ENCODE data around the gene TAAR1. TPM values are rescaled to one million over a fixed set of nuclear protein-coding genes. Genes with fewer than 3 reads are reported as not detected.
"Not testable (repeated sequence)": the region's sequence is repeated elsewhere in the genome, so short reads cannot be mapped to it uniquely, and the experiment has no call there.

Gene TAAR1
- total and polyA plus RNA-seq, 5 experiments from 2014 or later, result not detected

DNA sequence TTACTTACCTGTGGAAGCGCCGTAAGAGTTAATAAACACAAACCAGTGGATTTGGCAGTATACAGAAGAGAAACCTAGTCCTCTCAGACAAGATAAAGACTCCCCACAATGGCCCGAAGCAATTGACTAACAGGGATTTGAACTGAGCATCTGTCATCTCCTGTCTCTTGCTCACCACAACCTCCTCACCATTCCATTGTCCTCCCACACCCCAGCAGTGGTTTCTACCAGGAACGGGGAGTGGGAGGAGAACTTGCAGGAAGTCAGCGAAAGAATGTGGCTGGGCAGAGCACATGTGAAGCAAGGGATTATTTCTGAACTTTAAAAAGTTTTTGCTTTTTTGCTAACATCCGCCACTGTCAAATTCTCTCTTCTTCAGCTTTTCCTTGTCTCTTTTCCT lies 24.6 kb upstream of the TAAR1 start:
- peaks cover 0 to 2% (median 0%) of the 10 kb centered on the region in 4 donors for H3K4me1 Mint-ChIP-seq
- ATAC-seq (no peak), DNase-seq (no peak)
- no peak overlapping the region for H3K4me3 Mint-ChIP-seq
- peaks cover 0 to 2% (median 0%) of the 10 kb centered on the region in 9 donors for H3K9me3 Mint-ChIP-seq
- POLR2A ChIA-PET, result no interaction called here
- H3K27ac Mint-ChIP-seq, result no peak overlapping the region
- peaks cover 12 to 22% (median 15%) of the 10 kb centered on the region in 5 donors for H3K27me3 Mint-ChIP-seq
- no peaks in the 10 kb centered on the region for H3K36me3 Mint-ChIP-seq

DNA sequence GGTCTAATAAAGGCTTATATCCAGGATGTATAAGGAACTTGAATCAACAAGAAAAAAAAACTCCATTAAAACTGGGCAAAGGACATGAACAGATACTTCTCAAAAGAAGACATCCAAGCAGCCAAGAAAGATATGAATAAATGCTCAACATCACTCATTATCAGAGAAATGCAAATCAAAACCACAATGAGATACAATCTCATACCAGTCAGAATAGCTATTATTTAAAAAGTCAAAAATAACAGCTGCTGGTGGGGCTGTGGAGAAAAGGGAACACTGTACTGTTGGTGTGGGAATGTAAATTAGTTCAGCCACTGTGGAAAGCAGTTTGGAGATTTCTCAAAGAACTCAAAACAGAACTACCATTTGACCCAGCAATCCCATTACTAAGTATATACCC lies 20.1 kb upstream of the TAAR1 start:
- H3K4me3 Mint-ChIP-seq, POLR2A ChIA-PET, H3K9me3 Mint-ChIP-seq: not testable (repeated sequence)

DNA sequence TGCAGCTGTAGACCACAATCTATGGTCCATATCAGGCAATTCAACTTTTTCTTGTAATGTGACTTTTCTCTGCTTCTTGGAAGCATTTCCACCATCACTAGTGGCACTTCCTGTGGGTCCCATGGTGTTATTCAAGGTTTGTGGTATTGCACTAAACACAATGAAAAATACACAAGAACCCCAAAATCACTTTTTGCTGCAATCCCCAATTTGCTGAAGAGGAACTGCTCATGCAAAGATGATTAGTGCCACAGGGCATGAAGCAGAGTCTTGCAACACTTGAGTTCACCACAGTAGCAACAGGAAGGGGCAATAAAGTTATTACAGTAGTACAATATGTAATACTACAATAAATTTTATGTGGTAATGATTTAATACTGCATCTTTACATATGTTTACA lies 16.8 kb upstream of the TAAR1 start:
- H3K36me3 Mint-ChIP-seq, result no peaks in the 10 kb centered on the region
- no peak overlapping the region for H3K27ac Mint-ChIP-seq
- H3K9me3 Mint-ChIP-seq, result no peaks in the 10 kb centered on the region
- H3K4me1 Mint-ChIP-seq, result peaks cover 0 to 11% (median 0%) of the 10 kb centered on the region in 4 donors
- H3K27me3 Mint-ChIP-seq, result peaks cover 2 to 19% (median 4%) of the 10 kb centered on the region in 5 donors
- no peak for DNase-seq
- ATAC-seq, result no peak
- H3K4me3 Mint-ChIP-seq, result no peak overlapping the region
- POLR2A ChIA-PET, result no interaction called here

More for the DNA sequence above, 20.1 kb upstream of the TAAR1 start:
- not testable (repeated sequence) for H3K27ac Mint-ChIP-seq, H3K36me3 Mint-ChIP-seq, DNase-seq, ATAC-seq
- Mint-ChIP-seq H3K4me1 (peaks cover 0 to 11% (median 0%) of the 10 kb centered on the region in 4 donors), H3K27me3 (peaks cover 3 to 19% (median 4%) of the 10 kb centered on the region in 5 donors)

DNA sequence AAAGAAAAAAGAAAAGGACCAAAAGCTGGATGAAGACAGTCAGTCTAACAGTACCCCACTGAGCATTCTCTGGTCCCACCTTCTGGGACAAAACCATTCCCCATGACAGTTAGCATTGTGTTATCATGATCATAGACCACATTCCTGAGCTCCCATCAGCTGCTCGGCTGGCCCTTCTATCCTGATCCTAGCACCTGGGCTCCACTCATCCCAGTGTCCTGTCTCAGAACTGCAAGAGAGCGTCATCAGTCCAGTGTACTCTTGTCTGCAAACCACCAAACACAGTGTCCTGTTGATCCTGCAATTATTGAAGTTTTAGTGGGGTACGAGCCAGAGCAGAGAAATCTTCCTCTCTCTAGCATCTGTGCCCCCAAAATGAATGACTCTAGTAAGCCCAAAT lies 16.0 kb upstream of the TAAR1 start:
- DNase-seq (no peak), ATAC-seq (no peak)
- Mint-ChIP-seq H3K4me3 (no peak overlapping the region), H3K36me3 (no peaks in the 10 kb centered on the region), H3K27ac (peak overlapping the region in 1 of 10 donors; percentile 12), H3K9me3 (no peaks in the 10 kb centered on the region), H3K27me3 (peaks cover 2 to 21% (median 4%) of the 10 kb centered on the region in 5 donors), H3K4me1 (peaks cover 0 to 13% (median under 1%) of the 10 kb centered on the region in 4 donors)
- POLR2A ChIA-PET, result no interaction called here

DNA sequence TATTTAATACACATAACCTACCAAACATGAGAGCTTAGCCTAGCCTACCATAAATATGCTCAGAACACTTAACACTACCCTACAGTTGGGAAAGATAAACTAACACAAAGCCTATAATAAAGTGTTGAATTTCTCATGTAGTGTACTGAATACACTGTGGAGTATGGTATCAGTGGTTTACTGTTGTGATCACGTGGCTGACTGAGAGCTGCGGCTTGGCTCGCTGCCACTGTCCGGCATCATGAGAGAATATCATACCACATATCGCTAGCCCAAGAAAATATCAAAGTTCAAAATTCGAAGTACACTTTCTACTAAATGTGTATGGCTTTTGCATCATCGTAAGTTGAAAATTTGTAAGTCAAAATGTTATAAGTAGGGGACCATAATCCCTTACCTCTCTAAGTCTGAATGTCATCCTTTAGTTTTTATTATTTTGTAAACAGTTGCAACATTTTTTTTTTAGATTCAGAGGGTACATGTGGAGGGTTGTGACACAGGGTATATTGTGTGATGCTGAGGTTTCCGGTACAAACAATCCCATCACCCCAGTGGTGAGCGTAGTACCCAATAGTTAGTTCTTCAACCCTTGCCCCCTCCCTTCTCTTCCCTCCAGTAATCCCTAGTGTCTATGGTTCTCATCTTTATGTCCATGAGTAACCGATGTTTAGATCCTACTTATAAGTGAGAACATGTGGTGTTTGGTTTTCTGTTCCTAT lies 14.6 kb upstream of the TAAR1 start:
- no peaks in the 10 kb centered on the region for H3K36me3 Mint-ChIP-seq
- peaks cover 4 to 15% (median 4%) of the 10 kb centered on the region in 4 donors for H3K4me1 Mint-ChIP-seq
- no peak overlapping the region for H3K27ac Mint-ChIP-seq
- POLR2A ChIA-PET, result no interaction called here
- no peak for ATAC-seq
- H3K27me3 Mint-ChIP-seq, result peaks cover 2 to 27% (median 8%) of the 10 kb centered on the region in 5 donors
- DNase-seq, result no peak
- no peaks in the 10 kb centered on the region for H3K9me3 Mint-ChIP-seq
- no peak overlapping the region for H3K4me3 Mint-ChIP-seq

DNA sequence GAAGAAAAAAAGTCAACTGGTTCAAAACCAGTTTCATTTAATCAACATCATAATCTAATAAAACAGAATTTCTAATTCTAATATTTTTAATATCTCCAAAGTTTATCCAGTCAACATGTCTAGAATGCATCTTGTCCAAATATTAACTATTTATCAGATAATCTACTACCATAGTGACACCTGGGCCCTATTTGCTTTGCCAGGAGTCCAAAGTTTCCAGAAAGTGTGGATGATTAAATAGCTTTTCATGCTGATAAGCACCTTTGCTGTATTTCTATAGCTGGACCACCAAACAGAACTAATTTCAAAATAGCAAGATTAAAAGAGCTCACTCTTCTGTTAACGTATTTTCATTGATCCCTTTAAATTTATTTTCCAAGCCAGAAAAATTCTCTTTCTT lies 12.3 kb upstream of the TAAR1 start:
- H3K36me3 Mint-ChIP-seq, result no peaks in the 10 kb centered on the region
- H3K27ac Mint-ChIP-seq, result no peak overlapping the region
- peaks cover 0 to 8% (median 5%) of the 10 kb centered on the region in 5 donors for H3K27me3 Mint-ChIP-seq
- H3K4me1 Mint-ChIP-seq, result peaks cover 4 to 11% (median 4%) of the 10 kb centered on the region in 4 donors
- ATAC-seq (no peak), DNase-seq (no peak)
- H3K4me3 Mint-ChIP-seq, result no peak overlapping the region
- no peaks in the 10 kb centered on the region for H3K9me3 Mint-ChIP-seq
- POLR2A ChIA-PET, result no interaction called here

DNA sequence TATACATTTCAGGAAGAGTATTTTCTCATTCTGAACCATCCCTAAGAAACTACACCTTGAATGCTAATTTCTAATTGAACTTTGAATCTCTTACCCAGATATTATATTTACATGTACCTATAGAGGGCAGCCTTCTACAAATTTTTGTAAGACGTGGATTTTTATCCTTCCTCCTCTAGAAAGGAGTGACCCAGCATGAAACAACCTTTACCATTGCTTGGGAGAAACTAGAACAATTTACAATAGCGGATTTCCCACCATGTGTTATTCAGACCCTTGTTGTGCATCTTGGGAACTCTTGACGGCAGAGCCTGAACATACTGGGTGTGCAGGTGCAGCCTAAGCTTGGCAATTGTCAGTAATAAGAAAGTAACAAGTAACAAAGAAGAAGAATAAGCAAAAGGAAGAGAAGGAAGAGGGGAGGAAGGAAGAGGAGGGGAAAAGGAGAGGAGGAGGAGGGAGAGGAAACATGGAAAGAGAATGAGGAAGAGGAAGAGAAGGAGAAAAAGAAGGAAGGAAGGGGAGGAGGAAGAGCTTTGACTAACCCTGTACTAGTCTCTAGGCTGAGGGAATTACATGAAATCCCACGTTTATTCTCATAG lies 10.8 kb upstream of the TAAR1 start:
- DNase-seq (peak in 3 of 10 donors; percentile 44 to 45 (median 44)), ATAC-seq (no peak)
- POLR2A ChIA-PET, result interaction anchor here (0.7 to 1.0 kb wide), 2 partner anchors 128 to 145 kb away, joined by 3 to 5 read pairs; partner anchors contain the start of genes RPS12 and SLC18B1
- Mint-ChIP-seq H3K4me3 (no peak overlapping the region), H3K36me3 (no peaks in the 10 kb centered on the region), H3K4me1 (peaks cover 4 to 5% (median 4%) of the 10 kb centered on the region in 4 donors), H3K27ac (peak overlapping the region in 1 of 10 donors; percentile 64), H3K9me3 (peaks cover 0 to under 1% (median 0%) of the 10 kb centered on the region in 9 donors), H3K27me3 (peaks cover 0 to 8% (median 4%) of the 10 kb centered on the region in 5 donors)

DNA sequence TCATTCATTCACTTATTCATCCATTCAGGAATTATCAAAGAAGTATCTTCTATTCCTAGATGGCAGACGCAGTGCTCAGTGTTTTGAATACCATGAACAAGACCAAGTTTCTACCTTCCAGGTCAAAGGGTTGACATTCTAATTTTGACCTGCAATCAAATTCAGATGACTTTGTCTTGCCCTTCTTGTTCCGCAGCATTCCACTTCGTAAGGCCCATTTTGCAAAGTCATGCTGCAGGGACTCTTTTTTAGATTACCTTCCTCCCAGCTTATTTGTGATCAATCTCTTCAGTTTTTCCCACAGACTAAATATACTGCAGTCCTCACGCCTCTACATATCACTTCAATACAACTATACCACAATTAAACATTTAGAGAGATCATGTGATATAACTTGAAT lies 7.1 kb upstream of the TAAR1 start:
- no peak for ATAC-seq
- POLR2A ChIA-PET, result no interaction called here
- peaks cover 0 to 2% (median 0%) of the 10 kb centered on the region in 9 donors for H3K9me3 Mint-ChIP-seq

DNA sequence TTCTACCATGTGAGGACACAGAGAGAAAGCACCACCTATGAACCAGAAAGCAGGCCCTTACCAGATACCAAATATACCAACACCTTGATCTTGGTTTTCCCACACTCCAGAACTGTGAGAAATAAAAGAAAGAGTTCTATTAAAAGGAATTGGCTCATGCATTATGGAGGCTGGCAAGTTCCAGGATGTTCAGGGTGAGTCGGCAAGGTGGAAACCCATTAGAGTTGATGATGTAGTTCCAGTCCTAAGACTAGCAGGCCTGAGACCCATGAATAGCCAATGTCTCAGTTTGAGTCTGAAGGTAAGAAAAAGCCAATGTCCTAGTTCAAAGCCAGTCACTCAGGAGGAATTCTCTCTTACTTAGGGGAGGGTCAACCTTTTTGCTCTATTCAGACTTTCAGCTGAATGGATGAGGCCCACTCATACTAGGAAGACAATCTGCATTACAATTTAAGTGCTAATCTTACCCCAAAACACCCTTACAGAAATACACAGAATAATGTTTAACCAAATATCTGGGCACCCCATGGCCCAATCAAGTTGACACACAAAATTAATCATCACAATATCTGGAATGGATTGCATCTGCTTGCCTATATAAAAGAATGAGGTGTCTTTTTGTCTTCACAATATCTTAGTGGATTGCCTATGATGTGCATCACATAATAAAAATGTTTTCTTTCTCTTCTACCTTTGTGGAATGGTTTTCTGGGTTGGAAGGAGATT lies 5.5 kb upstream of the TAAR1 start:
- no peak for DNase-seq
- no peak overlapping the region for H3K27ac Mint-ChIP-seq
- POLR2A ChIA-PET, result no interaction called here

More for the DNA sequence above, 7.1 kb upstream of the TAAR1 start:
- DNase-seq, result no peak
- no peak overlapping the region for H3K27ac Mint-ChIP-seq
- peaks cover 4 to 5% (median 4%) of the 10 kb centered on the region in 4 donors for H3K4me1 Mint-ChIP-seq
- H3K27me3 Mint-ChIP-seq, result peaks cover 0 to 8% (median 4%) of the 10 kb centered on the region in 5 donors
- H3K4me3 Mint-ChIP-seq, result no peak overlapping the region
- H3K36me3 Mint-ChIP-seq, result no peaks in the 10 kb centered on the region

DNA sequence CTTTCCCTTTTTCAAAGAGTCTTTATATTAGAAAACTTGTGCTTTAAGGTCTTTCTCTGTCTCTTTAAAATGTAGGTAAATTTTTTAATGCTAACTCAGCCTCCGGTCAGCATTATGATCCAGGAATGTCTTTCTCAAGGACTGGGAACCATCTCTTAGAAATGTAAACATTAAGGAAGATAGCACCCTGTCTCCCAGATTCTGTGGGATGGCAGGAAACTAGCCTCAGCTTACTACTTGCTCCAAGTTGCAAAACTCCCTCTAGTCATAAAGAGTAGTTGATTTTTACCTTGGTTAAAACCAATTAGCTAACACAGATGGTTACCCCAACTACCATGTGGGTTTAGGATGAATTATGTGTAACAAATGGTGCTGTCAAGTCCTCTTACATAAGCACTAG lies 4.7 kb upstream of the TAAR1 start:
- no peak overlapping the region for H3K27ac Mint-ChIP-seq
- peaks cover 0 to 2% (median 0%) of the 10 kb centered on the region in 9 donors for H3K9me3 Mint-ChIP-seq
- no peak overlapping the region for H3K4me3 Mint-ChIP-seq
- H3K4me1 Mint-ChIP-seq, result no peaks in the 10 kb centered on the region
- POLR2A ChIA-PET, result no interaction called here
- no peaks in the 10 kb centered on the region for H3K27me3 Mint-ChIP-seq
- ATAC-seq (no peak), DNase-seq (no peak)
- no peaks in the 10 kb centered on the region for H3K36me3 Mint-ChIP-seq

More for the DNA sequence above, 5.5 kb upstream of the TAAR1 start:
- Mint-ChIP-seq H3K4me3 (no peak overlapping the region), H3K36me3 (no peaks in the 10 kb centered on the region), H3K27me3 (peaks cover 0 to 1% (median 0%) of the 10 kb centered on the region in 5 donors), H3K9me3 (peaks cover 0 to 2% (median 0%) of the 10 kb centered on the region in 9 donors), H3K4me1 (no peaks in the 10 kb centered on the region)
- ATAC-seq, result no peak

DNA sequence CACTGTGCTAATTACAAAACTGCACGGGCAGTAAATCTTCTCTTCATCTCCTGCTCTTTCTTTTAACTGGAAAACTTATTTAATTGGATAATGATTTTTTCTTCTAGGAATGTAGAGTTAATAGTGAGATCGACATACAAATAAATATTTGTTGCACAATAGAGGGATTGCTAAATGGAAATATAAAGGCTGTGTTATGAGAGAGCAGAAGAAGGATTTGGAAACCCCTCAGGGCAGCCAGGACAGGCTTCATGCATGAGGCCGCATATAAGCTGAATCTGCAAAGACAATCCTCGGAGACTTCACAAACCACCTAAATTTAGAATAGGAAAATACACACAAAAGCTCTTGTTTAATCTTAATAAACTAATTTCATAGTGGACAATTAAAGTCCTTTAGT lies 2.9 kb upstream of the TAAR1 start:
- ATAC-seq (no peak), DNase-seq (no peak)
- POLR2A ChIA-PET, result no interaction called here
- Mint-ChIP-seq H3K36me3 (no peaks in the 10 kb centered on the region), H3K9me3 (peaks cover 0 to 2% (median 0%) of the 10 kb centered on the region in 9 donors), H3K27me3 (no peaks in the 10 kb centered on the region), H3K4me1 (peaks cover 0 to 3% (median 0%) of the 10 kb centered on the region in 4 donors), H3K4me3 (no peak overlapping the region), H3K27ac (no peak overlapping the region)

DNA sequence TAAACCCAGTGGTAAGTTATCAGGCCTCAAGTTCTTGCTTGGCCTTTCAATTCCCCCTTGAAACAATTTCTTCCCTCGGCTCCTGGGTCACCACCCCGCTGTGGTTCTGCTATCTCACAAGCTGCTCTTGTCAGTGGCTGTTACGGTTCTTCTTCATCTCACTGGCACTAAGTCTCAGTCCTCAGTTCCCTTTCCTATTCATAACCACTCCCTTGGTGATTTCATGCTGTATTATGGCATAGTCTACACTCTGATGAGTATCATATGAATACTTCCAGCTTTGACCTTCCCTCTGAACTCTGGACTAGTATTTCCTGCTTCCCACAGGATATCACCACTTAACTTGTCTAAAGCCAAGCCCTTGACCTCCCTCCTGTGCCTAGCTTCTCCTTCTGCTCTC lies 7.9 kb downstream of the TAAR1 start:
- Mint-ChIP-seq H3K4me1 (peaks cover 0 to 5% (median 2%) of the 10 kb centered on the region in 4 donors), H3K36me3 (no peaks in the 10 kb centered on the region)
- ATAC-seq, result no peak

DNA sequence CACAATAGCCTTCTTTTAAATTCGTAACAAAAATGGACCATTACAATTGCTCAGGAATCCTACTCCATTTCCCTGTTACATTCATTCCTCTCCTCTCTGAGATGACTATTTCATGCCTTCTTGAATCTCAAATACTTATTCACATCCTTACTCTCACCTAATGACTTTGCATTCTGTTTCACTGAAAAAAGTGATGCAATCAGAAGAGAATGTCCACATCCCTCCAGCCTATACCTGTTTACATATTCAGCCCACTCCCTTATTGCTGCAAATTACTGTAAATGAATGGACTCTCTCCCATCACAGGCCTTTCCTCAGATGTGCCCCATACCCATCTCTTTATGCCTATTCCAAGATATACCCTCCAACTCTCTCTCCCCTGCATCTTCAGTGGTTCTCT lies 8.6 kb downstream of the TAAR1 start:
- POLR2A ChIA-PET, result no interaction called here
- ATAC-seq, result no peak
- no peak for DNase-seq
- peaks cover 0 to 5% (median 2%) of the 10 kb centered on the region in 4 donors for H3K4me1 Mint-ChIP-seq
- H3K27me3 Mint-ChIP-seq, result peaks cover 0 to 2% (median 0%) of the 10 kb centered on the region in 5 donors
- no peaks in the 10 kb centered on the region for H3K9me3 Mint-ChIP-seq
- H3K4me3 Mint-ChIP-seq, result no peak overlapping the region
- no peaks in the 10 kb centered on the region for H3K36me3 Mint-ChIP-seq
- no peak overlapping the region for H3K27ac Mint-ChIP-seq

More for the DNA sequence above, 7.9 kb downstream of the TAAR1 start:
- POLR2A ChIA-PET, result no interaction called here
- Mint-ChIP-seq H3K9me3 (no peaks in the 10 kb centered on the region), H3K4me3 (no peak overlapping the region), H3K27me3 (peaks cover 0 to 2% (median 0%) of the 10 kb centered on the region in 5 donors), H3K27ac (no peak overlapping the region)
- no peak for DNase-seq

Measured in naive thymus-derived CD8-positive, alpha-beta T cell (primary cell).